ENCODE measurements around the gene PPFIA1. TPM values are rescaled to one million over a fixed set of nuclear protein-coding genes. Genes with fewer than 3 reads are reported as not detected.

The PPFIA1 gene
- total RNA-seq, 1 donor from 2014 or later = 43.8 TPM

DNA sequence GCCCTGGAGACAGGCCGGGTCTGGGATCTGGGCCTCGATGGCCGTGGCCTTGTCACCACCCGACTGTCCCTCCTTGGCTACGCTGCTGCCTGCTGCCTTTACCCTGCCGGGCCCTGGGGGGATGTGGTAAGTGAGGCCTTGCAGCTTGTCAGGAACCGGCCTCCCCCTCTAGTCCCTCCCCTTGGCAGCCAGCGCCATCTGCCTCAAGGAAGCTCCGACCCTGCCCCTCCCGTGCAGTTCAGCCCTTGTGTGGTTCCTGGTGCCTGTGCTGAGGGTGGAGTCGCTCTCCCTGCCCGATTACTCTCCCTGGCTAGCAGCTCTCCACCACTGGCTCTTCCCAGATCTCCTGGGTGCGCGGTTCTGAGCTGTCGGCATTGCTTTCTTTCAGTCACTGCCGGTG lies 161.6 kb downstream of the PPFIA1 start:
- intact Hi-C loops (cut with DNase I) = no loop called here
- DNase-seq (ENCODE audit: missing footprints) = no peak
- ATAC-seq = no peak

DNA sequence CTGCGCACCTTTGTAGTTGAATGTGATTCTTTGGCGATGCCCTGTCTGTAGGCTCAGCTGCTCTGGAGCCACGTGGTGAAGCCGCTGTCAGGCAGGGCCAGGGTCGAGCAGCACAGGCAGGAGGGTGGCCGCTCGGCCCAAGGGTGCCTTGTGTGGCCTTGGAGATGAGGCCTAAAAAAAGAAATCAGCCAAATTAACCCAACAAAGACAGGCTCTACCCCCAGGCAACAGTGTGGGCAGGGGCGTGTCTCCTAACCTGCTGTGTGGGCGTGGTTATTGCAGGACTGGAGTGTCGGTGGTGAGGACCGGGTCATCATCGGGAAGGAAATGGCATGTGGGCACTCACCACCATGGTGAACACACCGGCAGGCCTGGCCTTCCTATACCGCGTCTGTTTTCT lies 162.1 kb downstream of the PPFIA1 start:
- intact Hi-C loops (cut with DNase I) = no loop called here
- no peak for ATAC-seq
- no peak for DNase-seq (ENCODE audit: missing footprints)

- intact Hi-C loops (cut with DNase I) = no loop called here
- ATAC-seq (no peak), DNase-seq (ENCODE audit: missing footprints) (no peak)
Measured at GRCh38 chr11:70433038-70433437, 162.5 kb downstream of the PPFIA1 start.

DNA sequence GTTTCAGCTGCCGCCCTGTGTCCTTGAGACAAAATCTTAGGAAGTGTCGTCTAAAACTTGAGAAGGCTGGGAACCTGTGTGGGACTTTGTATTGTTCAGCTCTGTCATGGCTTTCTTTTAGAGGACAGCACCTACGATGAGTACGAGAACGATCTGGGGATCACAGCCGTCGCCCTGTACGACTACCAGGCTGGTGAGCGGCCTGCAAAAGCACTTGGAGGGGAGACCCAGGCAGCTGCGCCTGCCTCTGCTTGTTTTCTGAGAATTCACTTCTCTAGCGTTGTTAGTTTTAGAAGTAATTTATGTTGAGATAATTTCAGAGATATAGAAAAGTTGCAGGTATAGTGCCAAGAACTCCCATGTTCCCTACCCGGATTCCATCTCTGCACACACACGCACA lies 163.0 kb downstream of the PPFIA1 start:
- DNase-seq (ENCODE audit: missing footprints) (no peak), ATAC-seq (no peak)
- intact Hi-C loops (cut with DNase I) = no loop called here

Small RNA genes lying within 50 kb of the gene (microRNA-seq; reads per million reads assigned to microRNA genes)
- gene MIR548K = 10.5 reads per million, percentile 23 among the genes with 10 or more reads in this experiment

Other genes with a start within 250 kb of the PPFIA1 start
- gene ANO1, start 192.4 kb upstream of the PPFIA1 start, total RNA-seq = 6.7 TPM
- gene FADD, start 67.4 kb upstream of the PPFIA1 start, total RNA-seq = 12.8 TPM
- 166 TPM for gene CTTN, start 127.8 kb downstream of the PPFIA1 start, total RNA-seq